ENCODE data around the gene TENM3.

Gene TENM3

DNA sequence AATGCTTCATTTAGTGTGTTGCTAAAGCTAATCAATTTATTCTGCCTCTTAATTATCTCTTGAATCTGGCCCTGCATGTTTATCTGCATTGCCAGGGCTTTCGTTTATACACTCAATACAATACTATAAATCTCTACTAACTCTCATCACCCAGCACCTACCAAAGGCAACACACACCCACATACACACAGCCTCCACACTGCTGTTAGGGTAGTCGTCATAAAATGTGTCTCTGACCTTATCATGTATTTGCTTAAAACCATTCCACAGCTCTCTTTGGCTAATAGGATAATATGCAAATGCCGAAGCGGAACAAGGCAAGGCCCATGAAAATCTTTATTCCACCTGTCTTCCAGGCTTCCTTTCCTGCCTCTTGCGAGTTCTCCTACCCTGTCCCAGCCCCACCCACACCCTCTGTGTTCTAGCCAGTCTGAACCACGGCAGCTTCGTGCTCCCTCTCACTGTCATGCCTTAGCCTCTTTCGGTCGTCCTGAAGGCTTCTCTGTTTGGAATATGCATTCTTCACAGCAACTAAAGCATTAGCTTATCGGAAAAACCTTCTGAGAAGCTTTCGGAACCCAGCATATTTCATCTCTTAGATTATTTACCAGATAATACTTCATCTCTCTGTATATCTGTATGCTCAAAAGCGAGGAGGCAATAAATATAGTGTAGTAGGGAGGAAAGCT lies 333.5 kb downstream of the TENM3 start:
- no peaks in the 10 kb centered on the region for H3K27me3 ChIP-seq (ENCODE audit: control insufficient read depth in 1 of 2, insufficient read depth in 2 of 2, low read length in 2 of 2)
- no peak overlapping the region for H3K27ac ChIP-seq (ENCODE audit: low read depth, low read length)
- H3K9me3 ChIP-seq (ENCODE audit: control insufficient read depth in 1 of 2, low read length in 2 of 2), result no peaks in the 10 kb centered on the region
- H3K36me3 ChIP-seq (ENCODE audit: control insufficient read depth in 1 of 2, insufficient read depth in 2 of 2, low read length in 2 of 2), result no peaks in the 10 kb centered on the region
- H3K9ac ChIP-seq (ENCODE audit: low read depth in 1 of 2, low read length in 2 of 2), result no peak overlapping the region
- H3K4me1 ChIP-seq (ENCODE audit: control insufficient read depth in 1 of 2, insufficient read depth in 2 of 2, low read length in 2 of 2), result no peaks in the 10 kb centered on the region
- H3K4me3 ChIP-seq (ENCODE audit: low read depth in 1 of 2, low read length in 2 of 2), result no peak overlapping the region

DNA sequence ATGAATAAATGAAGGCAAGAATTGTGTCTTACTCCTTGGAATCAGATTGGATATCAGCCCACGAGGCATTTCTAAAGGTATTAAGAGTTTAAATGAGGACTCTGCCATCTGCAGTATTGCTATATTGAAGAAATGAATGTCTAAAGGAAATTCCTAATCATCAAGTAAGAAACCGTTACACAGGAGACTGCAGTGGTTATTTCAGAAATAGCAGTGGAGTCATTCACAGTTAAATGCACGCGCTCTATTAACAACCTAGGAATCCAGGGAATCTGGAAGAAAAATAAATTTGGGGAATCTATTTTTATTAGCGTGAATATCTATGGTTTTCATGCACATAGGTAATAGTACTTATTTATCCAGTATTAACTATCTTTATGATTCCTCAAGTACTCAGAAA lies 334.2 kb downstream of the TENM3 start:
- no peak overlapping the region for H3K4me3 ChIP-seq (ENCODE audit: low read depth in 1 of 2, low read length in 2 of 2)
- no peaks in the 10 kb centered on the region for H3K27me3 ChIP-seq (ENCODE audit: control insufficient read depth in 1 of 2, insufficient read depth in 2 of 2, low read length in 2 of 2)
- no peaks in the 10 kb centered on the region for H3K36me3 ChIP-seq (ENCODE audit: control insufficient read depth in 1 of 2, insufficient read depth in 2 of 2, low read length in 2 of 2)
- no peak overlapping the region for H3K9ac ChIP-seq (ENCODE audit: low read depth in 1 of 2, low read length in 2 of 2)
- no peaks in the 10 kb centered on the region for H3K9me3 ChIP-seq (ENCODE audit: control insufficient read depth in 1 of 2, low read length in 2 of 2)
- no peaks in the 10 kb centered on the region for H3K4me1 ChIP-seq (ENCODE audit: control insufficient read depth in 1 of 2, insufficient read depth in 2 of 2, low read length in 2 of 2)
- no peak overlapping the region for H3K27ac ChIP-seq (ENCODE audit: low read depth, low read length)

DNA sequence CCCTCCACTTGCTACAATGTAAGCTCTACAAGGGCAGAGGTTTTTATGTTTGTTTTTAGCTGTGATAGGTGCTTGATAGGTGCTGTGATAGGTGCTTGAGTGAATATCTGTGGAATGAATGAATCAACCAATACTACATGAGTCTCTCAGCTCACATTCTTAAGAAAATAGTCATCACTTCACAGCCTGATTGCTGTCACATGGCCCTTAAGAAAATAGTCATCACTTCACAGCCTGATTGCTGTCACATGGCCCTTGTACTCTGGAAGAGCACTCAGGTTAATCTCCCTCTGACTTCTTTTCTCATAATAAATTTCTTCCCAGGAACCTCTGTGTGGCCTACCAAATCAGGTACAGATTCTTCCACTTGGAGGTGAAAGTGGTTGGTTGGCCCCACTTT lies 335.2 kb downstream of the TENM3 start:
- no peaks in the 10 kb centered on the region for H3K27me3 ChIP-seq (ENCODE audit: control insufficient read depth in 1 of 2, insufficient read depth in 2 of 2, low read length in 2 of 2)
- no peaks in the 10 kb centered on the region for H3K9me3 ChIP-seq (ENCODE audit: control insufficient read depth in 1 of 2, low read length in 2 of 2)
- no peak overlapping the region for H3K9ac ChIP-seq (ENCODE audit: low read depth in 1 of 2, low read length in 2 of 2)
- no peaks in the 10 kb centered on the region for H3K36me3 ChIP-seq (ENCODE audit: control insufficient read depth in 1 of 2, insufficient read depth in 2 of 2, low read length in 2 of 2)
- H3K4me3 ChIP-seq (ENCODE audit: low read depth in 1 of 2, low read length in 2 of 2), result no peak overlapping the region
- H3K27ac ChIP-seq (ENCODE audit: low read depth, low read length), result no peak overlapping the region
- H3K4me1 ChIP-seq (ENCODE audit: control insufficient read depth in 1 of 2, insufficient read depth in 2 of 2, low read length in 2 of 2), result no peaks in the 10 kb centered on the region

DNA sequence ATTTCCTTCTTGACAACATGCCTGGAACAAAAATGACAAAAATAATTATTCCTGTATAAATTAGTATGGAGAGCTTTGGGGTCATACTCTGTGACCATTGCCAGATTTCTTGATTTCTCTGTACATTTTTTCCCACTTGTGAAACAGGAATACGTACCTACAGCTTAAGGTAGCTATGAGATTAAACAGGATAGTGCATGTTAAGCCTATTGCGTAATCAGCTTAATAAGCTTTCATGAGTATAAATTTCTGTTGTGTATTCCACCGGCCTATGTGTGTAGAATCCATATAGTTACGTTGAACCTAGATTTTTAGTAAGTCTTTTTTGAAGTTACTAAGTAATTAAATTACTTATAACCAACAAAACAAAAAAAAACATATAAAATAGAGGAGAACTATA lies 339.0 kb downstream of the TENM3 start:
- H3K4me3 ChIP-seq (ENCODE audit: low read depth in 1 of 2, low read length in 2 of 2), result no peak overlapping the region
- H3K36me3 ChIP-seq (ENCODE audit: control insufficient read depth in 1 of 2, insufficient read depth in 2 of 2, low read length in 2 of 2), result no peaks in the 10 kb centered on the region
- no peaks in the 10 kb centered on the region for H3K4me1 ChIP-seq (ENCODE audit: control insufficient read depth in 1 of 2, insufficient read depth in 2 of 2, low read length in 2 of 2)
- H3K27ac ChIP-seq (ENCODE audit: low read depth, low read length), result no peak overlapping the region
- H3K9ac ChIP-seq (ENCODE audit: low read depth in 1 of 2, low read length in 2 of 2), result no peak overlapping the region
- no peaks in the 10 kb centered on the region for H3K27me3 ChIP-seq (ENCODE audit: control insufficient read depth in 1 of 2, insufficient read depth in 2 of 2, low read length in 2 of 2)
- H3K9me3 ChIP-seq (ENCODE audit: control insufficient read depth in 1 of 2, low read length in 2 of 2), result no peaks in the 10 kb centered on the region

DNA sequence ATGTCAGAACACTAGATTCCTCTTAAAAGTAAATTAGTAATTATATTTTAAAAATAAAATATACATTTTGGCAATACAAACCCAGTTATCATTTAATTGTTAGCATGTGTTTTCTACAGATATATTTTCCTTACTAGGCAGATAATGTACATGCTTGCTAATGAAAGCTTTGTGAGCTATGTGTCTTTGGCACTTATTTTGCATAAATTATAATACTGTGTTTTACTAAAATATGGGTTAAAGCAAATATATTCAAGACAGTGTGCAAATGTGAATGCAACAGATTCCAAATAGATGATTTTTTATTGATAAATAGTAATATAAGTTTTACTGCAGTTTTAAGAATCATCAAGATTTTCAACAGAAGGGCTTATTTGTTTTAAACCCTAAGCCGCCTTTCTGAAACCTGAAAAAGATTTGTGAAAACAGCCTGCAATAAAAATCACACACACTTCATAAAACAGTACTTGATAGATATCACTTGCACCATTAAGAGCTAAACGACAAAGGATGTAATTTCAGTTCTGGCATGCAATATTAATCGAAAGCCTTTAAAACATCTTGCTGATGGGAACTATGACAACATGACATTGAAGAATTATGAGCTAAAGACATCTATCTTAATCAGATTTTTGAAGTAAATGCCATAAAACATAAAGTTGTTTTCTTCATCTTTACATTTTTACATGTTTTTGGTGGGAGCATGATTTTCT lies 340.7 kb downstream of the TENM3 start:
- Histone ChIP-seq H3K4me3 (ENCODE audit: low read depth in 1 of 2, low read length in 2 of 2) (no peak overlapping the region), H3K27me3 (ENCODE audit: control insufficient read depth in 1 of 2, insufficient read depth in 2 of 2, low read length in 2 of 2) (no peaks in the 10 kb centered on the region), H3K27ac (ENCODE audit: low read depth, low read length) (no peak overlapping the region), H3K36me3 (ENCODE audit: control insufficient read depth in 1 of 2, insufficient read depth in 2 of 2, low read length in 2 of 2) (no peaks in the 10 kb centered on the region), H3K4me1 (ENCODE audit: control insufficient read depth in 1 of 2, insufficient read depth in 2 of 2, low read length in 2 of 2) (no peaks in the 10 kb centered on the region), H3K9me3 (ENCODE audit: control insufficient read depth in 1 of 2, low read length in 2 of 2) (no peaks in the 10 kb centered on the region), H3K9ac (ENCODE audit: low read depth in 1 of 2, low read length in 2 of 2) (no peak overlapping the region)

DNA sequence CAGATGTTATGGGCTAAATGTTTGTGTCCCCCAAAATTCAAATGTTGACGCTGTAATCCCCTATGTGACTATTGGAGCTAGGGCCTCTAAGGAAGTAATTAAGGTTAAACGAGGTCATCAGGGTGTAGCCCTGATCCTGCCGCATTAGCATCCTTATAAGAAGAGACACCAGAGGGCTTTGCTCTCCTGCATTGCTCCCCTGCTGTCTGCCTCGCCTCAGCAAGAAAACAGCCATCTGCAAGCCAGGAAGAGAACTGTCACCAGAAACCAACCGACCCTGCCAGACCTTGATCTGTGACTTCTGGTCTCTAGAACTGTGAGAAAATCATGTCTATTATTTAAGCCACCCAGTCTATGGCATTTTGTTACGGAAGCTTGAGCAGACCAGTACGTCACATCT lies 342.1 kb downstream of the TENM3 start:
- Histone ChIP-seq H3K9ac (ENCODE audit: low read depth in 1 of 2, low read length in 2 of 2) (no peak overlapping the region), H3K27me3 (ENCODE audit: control insufficient read depth in 1 of 2, insufficient read depth in 2 of 2, low read length in 2 of 2) (no peaks in the 10 kb centered on the region), H3K36me3 (ENCODE audit: control insufficient read depth in 1 of 2, insufficient read depth in 2 of 2, low read length in 2 of 2) (no peaks in the 10 kb centered on the region), H3K9me3 (ENCODE audit: control insufficient read depth in 1 of 2, low read length in 2 of 2) (no peaks in the 10 kb centered on the region), H3K27ac (ENCODE audit: low read depth, low read length) (no peak overlapping the region), H3K4me1 (ENCODE audit: control insufficient read depth in 1 of 2, insufficient read depth in 2 of 2, low read length in 2 of 2) (no peaks in the 10 kb centered on the region), H3K4me3 (ENCODE audit: low read depth in 1 of 2, low read length in 2 of 2) (no peak overlapping the region)

DNA sequence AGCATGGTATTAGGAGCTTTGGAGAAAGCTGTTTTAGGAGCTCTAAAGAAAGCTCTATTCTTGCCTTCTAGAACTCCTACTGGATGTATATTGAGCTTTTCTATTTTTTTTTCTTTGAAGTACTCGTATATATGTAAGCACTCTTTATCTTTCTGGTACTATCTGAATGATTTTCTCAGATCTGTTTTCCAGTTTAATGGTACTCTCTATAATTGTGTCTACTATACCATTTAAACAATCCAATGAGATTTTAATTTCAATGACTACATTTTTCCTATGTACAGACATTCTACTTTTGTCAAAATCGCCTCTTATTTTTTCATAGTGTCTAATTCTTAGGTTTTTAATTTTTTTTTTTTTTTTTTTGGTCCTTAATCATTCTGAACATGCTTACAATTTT lies 345.9 kb downstream of the TENM3 start:
- Histone ChIP-seq H3K4me1 (ENCODE audit: control insufficient read depth in 1 of 2, insufficient read depth in 2 of 2, low read length in 2 of 2) (no peaks in the 10 kb centered on the region), H3K9me3 (ENCODE audit: control insufficient read depth in 1 of 2, low read length in 2 of 2) (no peaks in the 10 kb centered on the region), H3K27me3 (ENCODE audit: control insufficient read depth in 1 of 2, insufficient read depth in 2 of 2, low read length in 2 of 2) (no peaks in the 10 kb centered on the region), H3K36me3 (ENCODE audit: control insufficient read depth in 1 of 2, insufficient read depth in 2 of 2, low read length in 2 of 2) (no peaks in the 10 kb centered on the region), H3K27ac (ENCODE audit: low read depth, low read length) (no peak overlapping the region), H3K9ac (ENCODE audit: low read depth in 1 of 2, low read length in 2 of 2) (no peak overlapping the region), H3K4me3 (ENCODE audit: low read depth in 1 of 2, low read length in 2 of 2) (no peak overlapping the region)

DNA sequence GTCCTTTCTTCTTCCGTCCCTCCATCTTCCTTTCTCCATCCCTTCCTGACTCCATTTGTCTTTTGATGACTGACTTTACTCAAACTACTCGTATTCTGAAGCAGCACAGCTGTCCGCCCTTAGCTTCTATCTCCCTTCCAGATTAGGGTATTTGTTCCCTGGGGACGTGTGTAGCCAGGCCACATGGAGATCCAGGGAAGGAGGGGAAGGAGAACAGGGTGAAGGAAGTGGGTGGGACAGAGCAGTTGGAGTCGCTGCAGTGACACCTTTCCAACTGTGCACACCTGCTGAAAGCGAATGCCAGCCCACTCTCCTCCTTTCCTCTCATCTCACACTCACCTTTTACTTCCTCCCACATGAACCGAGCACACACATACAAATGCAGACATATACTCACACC lies 350.2 kb downstream of the TENM3 start:
- H3K4me1 ChIP-seq (ENCODE audit: control insufficient read depth in 1 of 2, insufficient read depth in 2 of 2, low read length in 2 of 2), result no peaks in the 10 kb centered on the region
- H3K27ac ChIP-seq (ENCODE audit: low read depth, low read length), result no peak overlapping the region
- no peaks in the 10 kb centered on the region for H3K27me3 ChIP-seq (ENCODE audit: control insufficient read depth in 1 of 2, insufficient read depth in 2 of 2, low read length in 2 of 2)
- H3K4me3 ChIP-seq (ENCODE audit: low read depth in 1 of 2, low read length in 2 of 2), result no peak overlapping the region
- no peaks in the 10 kb centered on the region for H3K9me3 ChIP-seq (ENCODE audit: control insufficient read depth in 1 of 2, low read length in 2 of 2)
- no peak overlapping the region for H3K9ac ChIP-seq (ENCODE audit: low read depth in 1 of 2, low read length in 2 of 2)
- no peaks in the 10 kb centered on the region for H3K36me3 ChIP-seq (ENCODE audit: control insufficient read depth in 1 of 2, insufficient read depth in 2 of 2, low read length in 2 of 2)

DNA sequence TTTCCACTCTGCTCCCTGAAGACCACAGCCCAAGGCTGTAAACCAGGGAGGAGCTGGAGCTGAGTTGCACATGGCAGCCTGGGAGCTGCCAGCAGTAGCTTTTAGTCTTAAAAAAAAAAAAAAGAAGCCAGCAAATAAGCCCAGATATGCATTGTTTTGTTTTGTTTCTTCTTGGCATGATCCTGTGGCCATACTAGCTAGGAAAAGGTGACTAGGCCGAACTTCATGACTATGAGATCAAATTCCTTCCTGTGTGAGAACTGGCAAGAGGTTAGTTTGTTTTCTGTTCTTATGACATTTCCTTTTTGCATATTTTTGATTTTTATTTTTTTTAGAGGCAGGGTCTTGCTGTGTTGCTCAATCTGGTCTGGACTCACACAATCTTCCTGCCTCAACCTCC lies 350.7 kb downstream of the TENM3 start:
- Histone ChIP-seq H3K27ac (ENCODE audit: low read depth, low read length) (no peak overlapping the region), H3K4me1 (ENCODE audit: control insufficient read depth in 1 of 2, insufficient read depth in 2 of 2, low read length in 2 of 2) (no peaks in the 10 kb centered on the region), H3K36me3 (ENCODE audit: control insufficient read depth in 1 of 2, insufficient read depth in 2 of 2, low read length in 2 of 2) (no peaks in the 10 kb centered on the region), H3K9me3 (ENCODE audit: control insufficient read depth in 1 of 2, low read length in 2 of 2) (no peaks in the 10 kb centered on the region), H3K9ac (ENCODE audit: low read depth in 1 of 2, low read length in 2 of 2) (no peak overlapping the region), H3K27me3 (ENCODE audit: control insufficient read depth in 1 of 2, insufficient read depth in 2 of 2, low read length in 2 of 2) (no peaks in the 10 kb centered on the region), H3K4me3 (ENCODE audit: low read depth in 1 of 2, low read length in 2 of 2) (no peak overlapping the region)

DNA sequence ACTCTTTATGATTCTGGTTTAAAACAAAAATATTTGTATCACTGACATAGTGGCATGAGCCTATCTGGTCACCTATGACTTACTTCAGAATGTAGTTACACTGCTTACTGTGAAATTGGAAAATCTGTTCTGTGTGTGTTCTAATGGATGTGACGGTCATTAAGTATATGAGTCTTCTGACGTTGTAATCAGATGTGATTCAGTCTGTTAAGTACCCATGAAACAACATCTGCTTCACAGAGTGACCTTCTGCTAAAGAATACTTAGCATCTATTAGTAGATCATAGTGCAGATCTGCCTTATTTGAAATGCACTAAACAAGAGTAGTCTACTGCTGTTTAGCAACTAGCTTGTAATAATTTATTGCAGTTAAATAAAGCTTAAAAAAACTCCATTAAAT lies 356.9 kb downstream of the TENM3 start:
- H3K27ac ChIP-seq (ENCODE audit: low read depth, low read length), result no peak overlapping the region
- no peaks in the 10 kb centered on the region for H3K4me1 ChIP-seq (ENCODE audit: control insufficient read depth in 1 of 2, insufficient read depth in 2 of 2, low read length in 2 of 2)
- H3K36me3 ChIP-seq (ENCODE audit: control insufficient read depth in 1 of 2, insufficient read depth in 2 of 2, low read length in 2 of 2), result no peaks in the 10 kb centered on the region
- H3K27me3 ChIP-seq (ENCODE audit: control insufficient read depth in 1 of 2, insufficient read depth in 2 of 2, low read length in 2 of 2), result no peaks in the 10 kb centered on the region
- no peak overlapping the region for H3K9ac ChIP-seq (ENCODE audit: low read depth in 1 of 2, low read length in 2 of 2)
- H3K4me3 ChIP-seq (ENCODE audit: low read depth in 1 of 2, low read length in 2 of 2), result no peak overlapping the region
- H3K9me3 ChIP-seq (ENCODE audit: control insufficient read depth in 1 of 2, low read length in 2 of 2), result no peaks in the 10 kb centered on the region
